ENCODE results near the gene CD9.
"Not testable (repeated sequence)": the region's sequence is repeated elsewhere in the genome, so short reads cannot be mapped to it uniquely, and the experiment has no call there.

CD9 gene

DNA sequence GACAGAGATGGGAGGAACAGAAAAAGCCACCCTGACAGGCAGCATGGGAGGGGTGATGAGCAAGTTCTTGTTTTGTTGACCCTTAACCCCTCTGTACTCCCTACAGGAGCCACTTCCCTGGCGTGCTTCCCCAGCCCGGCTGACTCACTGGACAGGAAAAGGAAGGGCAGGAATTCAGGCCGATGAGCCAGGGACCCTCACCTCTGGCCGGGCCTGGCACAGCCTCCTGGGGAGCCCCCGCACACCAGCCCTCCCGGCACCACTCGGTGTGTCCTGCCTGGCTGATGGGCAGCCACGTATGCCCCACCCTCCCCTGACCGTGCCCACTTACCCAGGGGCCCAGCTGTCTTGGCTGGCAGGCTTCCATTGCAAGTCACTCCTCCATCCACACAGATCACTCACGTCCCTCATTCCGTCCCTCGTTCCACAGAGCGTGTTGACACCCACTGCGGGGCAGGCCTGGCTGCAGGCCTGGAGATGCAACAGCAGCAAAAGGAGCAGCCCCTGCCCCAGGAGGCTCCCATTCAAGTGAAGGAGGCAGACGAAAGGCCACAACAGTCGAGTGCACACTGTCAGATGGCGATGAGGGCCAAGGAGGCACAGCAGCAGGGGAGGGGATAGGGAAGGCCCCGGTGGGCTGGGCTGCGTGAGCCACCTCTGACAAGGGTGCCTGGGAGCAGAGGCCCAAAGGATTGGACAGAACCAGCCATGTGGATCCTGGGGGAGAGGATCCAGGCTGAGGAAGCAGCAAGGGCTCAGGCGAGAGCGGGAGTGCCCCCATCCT lies 19.7 kb upstream of the CD9 start:
- DNase-seq: no peak

DNA sequence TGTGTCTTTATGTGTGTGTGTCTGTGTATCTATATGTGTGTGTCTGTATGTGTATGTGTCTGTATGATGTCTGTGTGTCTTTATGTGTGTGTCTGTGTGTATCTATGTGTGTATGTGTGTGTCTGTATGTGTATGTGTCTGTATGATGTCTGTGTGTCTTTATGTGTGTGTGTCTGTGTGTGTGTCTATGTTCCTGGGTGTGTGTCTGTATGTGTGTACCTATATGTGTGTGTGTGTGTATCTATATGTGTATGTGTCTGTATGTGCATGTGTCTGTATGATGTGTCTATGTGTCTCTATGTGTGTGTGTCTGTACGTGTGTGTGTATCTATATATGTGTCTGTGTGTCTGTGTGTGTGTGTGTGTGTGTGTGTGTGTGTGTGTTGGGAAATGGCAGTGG lies 19.0 kb upstream of the CD9 start:
- no peak for DNase-seq

DNA sequence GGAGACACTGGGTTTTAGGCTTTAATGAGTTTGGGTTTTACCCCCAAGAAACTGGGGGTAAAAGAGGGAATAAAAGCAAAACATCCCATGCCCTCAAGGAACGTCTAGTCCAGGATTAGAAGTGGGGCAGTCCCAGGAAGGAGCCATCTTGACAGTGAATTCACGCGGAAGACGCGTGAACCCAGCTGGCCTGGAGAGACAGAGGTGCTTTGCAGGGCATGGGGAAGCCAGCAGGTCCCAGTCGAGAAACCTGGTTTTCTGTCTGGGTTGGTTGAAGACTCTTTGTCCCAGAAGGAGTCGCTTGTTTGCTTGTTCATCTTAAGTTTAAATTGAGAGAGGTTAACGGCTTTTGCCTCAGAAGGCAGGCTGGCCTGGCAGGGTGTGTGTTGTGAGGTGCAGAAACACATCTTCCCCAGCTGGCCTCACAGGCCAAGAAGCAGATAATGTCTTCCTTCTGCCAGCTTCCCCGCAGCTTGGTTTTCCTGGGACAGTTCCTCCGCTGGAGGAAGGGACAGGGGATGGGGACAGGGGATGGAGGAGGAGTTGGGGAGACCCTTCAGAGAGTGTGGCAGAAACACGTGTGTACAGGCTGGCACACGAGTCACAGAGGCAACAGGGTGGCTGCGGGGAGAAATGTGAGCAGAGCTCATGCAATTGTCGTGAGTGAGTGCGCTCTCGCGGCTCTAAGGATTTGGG lies 18.5 kb upstream of the CD9 start:
- no peak for DNase-seq

DNA sequence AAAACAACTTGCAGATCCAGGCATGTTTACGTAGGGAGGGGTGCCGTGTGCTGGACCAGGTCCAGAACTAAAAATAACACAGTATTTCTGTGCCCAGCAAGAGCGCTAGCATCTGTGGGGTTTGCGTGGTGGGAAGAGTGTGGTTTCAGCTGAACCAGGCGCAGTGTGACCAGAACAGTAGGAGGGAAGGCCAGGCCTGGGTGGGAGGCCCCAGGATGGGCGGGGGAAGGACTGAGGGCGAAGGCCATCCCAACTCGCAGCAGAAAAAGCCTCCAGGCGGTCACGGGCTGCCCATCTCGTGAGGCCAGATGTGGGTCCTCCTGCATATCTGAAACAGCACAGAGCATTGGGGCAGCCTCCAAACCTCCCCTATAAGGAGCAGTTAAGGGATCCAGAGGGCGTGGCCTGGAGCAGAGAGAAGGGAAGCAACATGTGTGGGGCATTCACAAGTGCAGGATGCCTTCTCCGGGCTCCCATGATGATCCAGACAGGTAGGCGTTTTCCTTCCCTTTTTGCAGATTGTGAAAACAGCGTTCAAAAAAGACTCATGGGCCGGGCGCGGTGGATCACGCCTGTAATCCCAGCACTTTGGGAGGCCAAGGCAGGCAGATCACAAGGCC lies 17.8 kb upstream of the CD9 start:
- peak in 1 of 2 donors; percentile 30 for DNase-seq

DNA sequence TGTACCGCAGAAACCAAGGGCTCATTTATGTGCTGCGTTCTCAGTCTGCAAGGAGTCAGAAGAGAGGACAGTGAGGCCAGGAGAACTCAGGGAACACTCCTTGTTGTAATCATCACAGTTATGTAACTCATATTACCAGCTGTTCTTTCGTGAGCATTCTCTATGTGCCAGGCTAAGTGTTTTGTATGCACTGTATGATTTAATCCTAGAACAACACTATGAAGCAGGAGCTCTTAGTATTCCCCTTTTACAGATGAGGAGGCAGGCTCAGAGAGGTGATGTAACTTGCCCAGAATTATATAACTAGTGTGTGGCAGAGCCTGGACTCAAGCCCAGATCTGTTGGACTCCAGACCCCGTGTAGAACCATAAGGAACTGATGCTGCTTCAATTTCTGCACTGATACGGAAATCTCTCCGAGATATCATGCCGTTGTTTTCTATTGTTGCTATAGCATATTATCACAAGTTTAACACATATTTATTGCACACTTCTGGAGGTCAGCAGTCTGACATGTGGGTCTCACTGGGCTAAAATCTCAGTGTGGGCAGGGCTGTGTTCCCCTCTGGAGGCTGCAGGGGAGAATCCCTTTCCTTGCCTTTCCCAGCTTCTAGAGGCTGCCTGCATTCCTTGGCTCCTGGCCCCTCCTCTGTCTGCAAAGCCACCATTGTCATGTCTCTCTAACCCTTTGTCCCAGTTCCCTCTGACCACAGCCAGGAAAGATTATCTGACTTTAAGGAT lies 16.3 kb upstream of the CD9 start:
- DNase-seq: no peak

DNA sequence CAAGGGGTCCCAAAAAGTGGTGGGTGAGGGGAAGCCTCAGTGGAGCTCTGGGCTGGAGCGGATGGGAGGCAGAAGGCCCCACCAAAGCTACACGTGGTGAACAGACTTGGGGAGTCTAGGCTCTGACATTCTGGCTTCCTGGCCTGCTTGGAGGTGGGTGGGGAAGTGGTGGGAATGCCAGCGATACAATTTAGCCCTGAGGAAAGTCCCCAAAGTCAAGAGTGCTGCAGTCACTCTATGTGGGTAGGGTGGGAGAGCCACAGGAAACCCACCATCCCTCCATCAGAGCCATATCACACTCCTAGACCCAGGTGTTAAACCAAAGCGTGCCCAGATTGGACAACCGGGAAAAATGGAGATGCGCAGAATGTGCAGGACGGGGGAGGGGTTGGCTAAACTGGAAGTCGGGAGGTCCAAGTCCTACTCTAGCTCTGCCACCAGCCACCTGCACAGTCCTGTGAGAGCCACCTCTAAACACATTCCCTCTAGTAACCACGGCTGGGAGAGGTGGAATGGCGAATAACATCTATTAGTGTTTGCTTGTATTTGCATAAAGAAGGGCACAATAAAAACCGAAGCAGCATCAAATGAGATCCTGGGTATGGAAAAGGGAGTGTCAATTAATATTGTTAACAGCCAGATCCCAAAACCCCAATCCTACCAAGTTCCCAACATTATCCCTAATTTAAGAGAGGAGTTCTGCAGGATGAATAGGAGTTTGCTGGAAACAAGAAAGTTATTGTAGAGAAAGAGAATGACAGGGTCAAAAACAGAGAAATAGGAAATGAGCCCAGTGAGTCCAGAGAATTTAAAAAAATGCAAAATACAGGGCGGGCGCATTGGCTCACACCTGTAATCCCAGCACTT lies 14.0 kb upstream of the CD9 start:
- DNase-seq: no peak

DNA sequence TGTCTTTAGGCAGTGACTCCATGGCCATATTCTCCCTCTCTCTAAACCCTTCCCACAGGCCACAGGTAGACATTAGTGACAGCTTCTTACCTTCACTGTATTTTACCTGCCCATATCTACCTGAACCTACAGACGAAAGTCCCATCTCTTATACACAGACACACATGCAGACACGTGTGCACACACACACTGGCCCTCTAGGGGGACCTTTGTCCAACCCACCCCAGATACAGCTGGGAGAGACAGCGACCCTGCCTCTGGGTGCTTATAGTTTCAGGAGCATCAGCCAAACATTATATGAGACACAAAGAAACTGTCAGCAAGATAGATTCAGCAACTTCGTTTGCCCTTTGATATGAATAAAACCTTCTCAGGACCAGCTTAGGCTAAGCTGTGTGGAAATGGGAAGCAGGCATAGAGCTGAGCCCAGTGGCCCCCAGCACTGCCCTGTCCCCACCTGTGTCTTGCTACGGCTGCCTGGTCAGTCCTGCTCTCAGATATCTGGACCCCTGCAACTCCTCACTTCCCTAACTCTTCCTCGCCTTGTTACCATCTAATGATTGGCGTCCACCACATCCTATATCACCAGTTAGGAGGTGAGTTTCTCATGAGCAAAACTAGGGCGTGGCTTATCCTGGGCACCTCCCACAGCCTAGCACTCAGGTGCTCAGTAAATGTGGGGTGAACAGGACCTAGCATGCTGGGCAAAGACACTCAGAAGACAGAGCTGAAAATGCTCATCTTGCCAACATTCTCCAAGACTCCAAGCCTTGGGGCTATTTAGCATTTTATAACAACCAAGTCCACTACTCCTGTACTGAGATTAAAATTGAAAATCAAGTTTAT lies 12.0 kb upstream of the CD9 start:
- no peak for DNase-seq

DNA sequence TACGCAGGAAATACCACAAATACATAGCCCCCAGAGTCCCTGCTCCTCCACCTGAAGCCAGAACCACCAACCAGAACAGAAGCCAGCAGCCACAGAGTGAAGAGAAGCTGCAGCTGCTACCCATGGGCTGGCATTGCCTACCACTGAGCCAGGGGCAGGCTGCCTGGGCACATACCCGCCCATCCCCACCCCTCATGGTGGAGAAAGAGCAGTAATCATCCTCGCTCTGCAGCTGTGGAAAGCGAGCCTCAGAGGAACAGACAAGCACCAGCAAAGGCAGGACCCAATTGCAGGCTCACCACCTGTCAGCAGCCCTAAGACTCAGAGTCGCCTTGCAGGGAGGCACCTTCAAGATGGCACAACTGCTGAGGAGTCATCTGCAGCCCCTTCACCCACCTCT lies 11.2 kb upstream of the CD9 start:
- no peak for DNase-seq

DNA sequence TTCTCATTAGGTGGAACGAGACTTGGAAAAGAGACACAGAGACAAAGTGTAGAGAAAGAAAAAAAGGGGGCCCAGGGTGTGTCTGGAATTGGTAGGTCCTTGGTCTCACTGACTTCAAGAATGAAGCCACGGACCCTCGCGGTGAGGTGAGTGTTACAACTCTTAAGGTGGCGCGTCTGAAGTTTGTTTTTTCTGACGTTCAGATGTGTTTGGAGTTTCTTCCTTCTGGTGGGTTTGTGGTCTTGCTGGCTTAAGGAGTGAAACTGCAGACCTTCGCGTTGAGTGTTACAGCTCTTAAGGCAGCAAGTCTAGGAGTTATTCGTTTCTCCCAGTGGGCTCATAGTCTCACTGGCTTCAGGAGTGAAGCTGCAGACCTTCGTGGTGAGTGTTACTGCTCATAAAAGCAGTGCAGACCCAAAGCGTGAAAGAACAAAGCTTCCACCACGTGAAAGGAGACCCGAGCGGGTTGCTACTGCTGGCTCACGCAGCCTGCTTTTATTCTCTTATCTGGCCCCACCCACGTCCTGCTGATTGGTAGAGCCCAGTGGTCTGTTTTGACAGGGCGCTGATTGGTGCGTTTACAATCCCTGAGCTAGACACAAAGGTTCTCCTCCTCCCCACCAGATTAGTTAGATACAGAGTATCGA lies 10.1 kb upstream of the CD9 start:
- not testable (repeated sequence) for DNase-seq

DNA sequence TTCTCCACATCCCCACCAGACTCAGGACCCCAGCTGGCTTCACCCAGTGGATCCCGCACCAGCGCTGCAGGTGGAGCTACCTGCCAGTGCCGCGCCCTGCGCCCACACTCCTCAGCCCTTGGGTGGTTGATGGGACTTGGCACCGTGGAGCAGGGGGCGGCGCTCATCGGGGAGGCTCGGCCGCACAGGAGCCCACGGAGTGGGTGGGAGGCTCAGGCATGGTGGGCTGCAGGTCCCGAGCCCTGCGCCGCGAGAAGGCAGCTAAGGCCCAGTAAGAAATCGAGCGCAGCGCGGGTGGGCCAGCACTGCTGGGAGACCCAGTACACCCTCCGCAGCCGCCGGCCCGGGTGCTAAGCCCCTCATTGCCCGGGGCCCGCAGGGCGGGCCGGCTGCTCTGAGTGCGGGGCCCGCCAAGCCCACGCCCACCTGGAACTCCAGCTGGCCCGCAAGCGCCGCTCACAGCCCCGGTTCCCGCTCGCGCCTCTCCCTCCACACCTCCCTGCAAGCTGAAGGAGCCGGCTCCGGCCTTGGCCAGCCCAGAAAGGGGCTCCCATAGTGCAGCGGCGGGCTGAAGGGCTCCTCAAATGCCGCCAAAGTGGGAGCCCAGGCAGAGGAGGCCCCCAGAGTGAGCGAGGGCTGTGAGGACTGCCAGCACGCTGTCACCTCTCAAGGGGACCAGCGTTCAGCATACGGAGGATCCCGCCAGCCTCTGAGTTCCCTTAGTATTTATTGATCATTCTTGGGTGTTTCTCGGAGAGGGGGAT lies 9.3 kb upstream of the CD9 start:
- not testable (repeated sequence) for DNase-seq

DNA sequence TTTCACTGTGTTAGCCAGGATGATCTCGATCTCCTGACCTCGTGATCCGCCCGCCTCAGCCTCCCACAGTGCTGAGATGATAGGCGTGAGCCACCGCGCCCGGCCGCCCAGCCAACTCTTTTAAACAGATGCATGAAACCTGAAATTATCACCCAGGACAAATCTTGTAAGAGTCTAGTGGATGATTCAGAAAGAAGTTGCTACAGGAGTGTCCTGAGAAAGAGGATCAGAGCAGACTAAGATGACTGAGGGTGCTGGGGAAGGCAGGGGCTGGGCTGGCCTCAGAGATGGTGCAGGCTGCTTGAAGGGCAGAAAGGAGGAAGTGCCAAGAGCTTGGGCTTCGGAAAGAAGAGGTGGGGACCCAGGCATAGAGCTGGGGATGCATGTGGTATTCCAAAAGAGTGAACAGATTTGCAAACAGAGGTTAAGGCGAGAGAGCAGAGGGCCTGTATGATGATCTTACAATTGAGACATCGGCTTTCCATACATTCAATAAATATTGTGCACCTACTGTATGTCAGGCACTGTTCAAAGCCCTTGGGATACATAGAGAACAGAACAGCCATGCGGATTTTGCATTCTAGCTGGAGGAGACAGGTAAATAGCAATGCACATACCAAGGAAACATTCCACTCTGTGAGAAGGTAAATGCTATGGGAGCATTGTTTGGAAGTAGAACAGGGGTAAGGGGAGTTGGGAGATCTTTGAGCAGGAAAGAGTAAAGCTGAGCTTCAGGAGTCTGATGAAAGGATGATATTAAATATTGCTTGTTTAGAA lies 7.4 kb upstream of the CD9 start:
- DNase-seq: no peak

DNA sequence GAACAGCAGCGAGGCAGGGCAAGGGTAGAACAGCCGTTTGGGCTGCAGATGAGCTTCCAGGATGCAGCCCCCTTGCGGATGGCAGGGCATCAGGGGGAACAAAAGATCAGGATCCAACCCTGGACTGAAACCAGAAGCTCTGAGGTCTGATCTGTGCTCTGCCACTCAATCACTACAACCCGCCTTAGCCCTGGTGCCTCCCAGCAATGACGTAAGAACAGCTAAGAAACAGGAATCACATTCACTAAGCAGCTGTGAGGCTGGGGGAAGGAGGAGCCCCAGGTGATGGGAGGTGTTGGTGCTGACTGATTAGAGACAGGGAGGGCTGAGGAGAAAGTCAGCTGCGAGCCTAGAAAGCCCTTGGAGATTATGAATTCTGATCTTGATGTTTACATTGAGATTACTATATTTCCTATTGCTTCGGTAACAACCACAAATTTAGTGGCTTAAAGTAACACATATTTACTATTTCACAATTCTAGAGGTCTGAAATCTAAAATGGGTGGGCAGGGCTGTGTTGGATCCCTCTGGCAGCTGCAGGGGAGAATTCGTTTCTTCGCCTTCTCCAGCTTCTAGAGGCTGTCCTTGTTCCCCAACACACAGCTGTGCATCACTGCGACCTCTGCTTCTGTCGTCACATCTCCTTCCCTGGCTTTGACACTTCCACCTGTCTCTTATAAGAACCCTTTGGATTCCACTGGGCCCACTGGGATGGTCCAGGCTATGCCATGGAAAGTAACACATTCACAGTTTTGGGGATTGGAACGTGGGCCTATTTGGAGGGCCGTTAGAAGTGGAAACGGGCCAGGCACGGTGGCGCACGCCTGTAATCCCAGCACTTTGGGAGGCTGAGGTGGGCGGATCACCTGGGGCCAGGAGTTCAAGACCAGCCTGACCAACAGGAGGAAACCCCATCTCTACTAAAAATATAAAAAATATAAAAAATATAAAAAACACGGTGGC lies 6.1 kb upstream of the CD9 start:
- DNase-seq: no peak

DNA sequence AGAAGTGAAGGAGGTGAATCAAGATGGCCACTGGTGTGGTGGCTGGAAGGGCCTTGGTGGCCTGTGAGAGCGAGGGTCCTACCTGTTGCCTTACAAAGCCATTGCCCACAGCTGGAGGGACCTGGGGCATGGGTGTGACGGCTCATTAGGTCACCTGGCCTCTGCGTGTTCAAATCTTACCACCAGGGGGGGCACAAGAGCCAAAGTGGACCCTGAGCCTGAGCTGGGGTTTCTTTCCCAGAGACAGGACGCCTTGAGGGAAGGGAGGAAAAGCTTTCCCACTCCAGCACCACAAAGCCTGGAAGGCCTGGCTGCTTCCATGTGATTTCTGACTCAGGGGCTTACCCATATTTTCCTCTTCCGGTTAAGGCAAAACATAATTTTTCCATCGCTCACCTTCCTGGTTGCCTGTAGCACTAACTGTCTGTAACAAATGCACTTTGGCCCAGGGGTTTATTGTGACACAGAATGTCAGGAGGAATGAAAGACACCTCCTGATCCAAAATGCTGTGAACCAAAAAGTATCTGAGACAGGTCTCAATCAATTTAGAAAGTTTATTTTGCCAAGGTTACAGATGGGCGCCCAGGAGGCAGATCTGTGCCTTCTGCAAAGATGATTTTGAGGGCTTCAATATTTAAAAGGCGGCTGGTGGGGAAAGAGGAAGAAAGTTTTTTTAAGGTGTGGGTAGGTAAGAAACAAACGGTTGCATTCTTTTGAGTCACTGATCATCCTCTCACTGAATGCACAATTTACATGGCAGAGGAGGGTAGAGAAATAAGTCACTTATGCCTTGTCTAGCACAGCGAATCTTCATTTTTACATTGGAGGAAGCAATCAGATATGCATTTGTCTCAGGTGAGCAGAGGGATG lies 4.3 kb upstream of the CD9 start:
- peak; percentile 39 to 78 for DNase-seq

DNA sequence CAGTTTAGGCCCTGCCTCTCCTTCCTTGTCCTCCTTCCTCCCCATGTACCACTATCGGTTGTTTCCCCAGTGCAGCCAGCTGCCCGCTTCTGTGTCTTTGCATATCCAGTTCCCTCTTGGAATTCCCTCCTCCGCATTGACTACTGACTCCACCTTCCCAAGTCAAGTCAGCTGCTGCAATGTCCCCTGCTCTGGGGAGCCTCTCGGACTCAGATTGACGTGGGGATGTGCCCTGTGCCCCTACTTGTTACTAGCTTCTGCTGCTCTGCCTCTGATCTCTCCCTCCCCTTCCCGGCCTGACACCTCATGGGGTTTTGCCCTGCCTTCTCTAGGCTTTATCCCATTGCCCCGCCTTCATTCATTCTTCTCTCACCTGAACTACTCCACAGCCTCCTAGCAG lies 2.1 kb upstream of the CD9 start:
- DNase-seq: no peak

DNA sequence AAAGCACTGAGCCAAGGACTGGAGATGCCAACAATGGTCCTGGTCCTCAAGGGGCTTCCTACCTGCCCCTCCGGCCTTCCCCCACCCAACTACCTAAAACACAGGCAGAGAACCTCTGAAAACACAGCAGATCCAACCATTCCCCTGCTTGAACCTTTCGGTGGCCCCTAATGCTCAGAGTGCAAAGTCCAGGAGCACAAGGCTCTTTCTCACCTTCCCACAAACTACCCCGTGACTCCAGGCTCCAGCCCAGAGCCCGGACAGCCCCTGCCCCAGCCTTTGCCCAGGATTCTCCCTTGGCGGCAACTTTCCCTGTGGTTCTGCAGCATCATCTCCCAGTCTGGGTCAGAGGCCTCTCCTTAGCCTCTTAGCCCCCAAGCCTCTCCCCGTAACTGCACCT lies 1.6 kb upstream of the CD9 start:
- DNase-seq: no peak

DNA sequence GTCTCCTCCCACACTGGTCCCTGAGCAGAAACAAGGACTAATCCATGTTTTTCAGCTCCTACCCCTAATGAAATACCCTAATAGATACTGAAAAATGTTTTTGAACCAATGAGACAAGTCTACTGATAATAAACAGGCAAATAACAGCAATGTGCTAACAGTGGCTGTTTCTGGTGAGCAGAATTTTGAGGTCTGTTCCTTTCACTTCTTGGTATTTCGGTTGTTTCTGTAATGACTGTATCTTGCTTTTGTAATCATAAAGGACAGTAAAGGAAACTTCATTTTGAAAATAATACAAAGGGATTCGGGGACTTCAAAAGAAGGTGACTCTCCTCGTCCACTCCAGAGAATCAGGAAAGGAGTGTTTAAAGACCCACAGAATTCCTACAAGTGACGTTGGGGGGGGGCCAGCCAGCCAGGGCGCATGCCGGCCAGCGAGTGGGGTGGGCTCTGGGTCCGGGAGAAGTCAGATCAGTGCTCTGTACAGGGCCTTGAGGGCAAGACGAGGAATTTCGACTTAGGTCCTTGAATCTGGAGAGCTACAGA lies 1.1 kb upstream of the CD9 start:
- DNase-seq: no peak
